Measurements from ENCODE around the gene NME7.
"Not testable (repeated sequence)": the region's sequence is repeated elsewhere in the genome, so short reads cannot be mapped to it uniquely, and the experiment has no call there.

NME7 gene

DNA sequence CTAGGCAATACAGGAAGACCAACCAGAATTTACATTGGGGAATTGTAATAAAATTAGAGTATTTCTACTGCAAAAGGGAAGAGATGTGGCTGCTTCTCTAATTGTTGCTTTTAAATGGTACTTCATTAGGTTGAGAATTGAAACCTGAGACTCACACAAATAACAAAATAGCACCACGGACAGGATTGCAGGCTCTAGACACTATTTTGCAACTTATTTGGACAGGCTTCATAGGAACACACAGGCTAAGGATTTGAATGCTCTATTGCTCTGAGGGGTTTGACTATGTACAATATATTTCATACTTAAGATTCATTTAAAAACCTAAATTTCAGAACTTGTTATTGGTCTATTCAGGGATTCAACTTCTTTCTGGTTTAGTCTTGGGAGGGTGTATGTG lies 181.5 kb downstream of the NME7 start:
- TF ChIP-seq EZH2 (IDR thresholded peaks at IDR 0.05; ENCODE audit: borderline replicate concordance, low read length), result no peak
- TF ChIP-seq, protein P1, sequence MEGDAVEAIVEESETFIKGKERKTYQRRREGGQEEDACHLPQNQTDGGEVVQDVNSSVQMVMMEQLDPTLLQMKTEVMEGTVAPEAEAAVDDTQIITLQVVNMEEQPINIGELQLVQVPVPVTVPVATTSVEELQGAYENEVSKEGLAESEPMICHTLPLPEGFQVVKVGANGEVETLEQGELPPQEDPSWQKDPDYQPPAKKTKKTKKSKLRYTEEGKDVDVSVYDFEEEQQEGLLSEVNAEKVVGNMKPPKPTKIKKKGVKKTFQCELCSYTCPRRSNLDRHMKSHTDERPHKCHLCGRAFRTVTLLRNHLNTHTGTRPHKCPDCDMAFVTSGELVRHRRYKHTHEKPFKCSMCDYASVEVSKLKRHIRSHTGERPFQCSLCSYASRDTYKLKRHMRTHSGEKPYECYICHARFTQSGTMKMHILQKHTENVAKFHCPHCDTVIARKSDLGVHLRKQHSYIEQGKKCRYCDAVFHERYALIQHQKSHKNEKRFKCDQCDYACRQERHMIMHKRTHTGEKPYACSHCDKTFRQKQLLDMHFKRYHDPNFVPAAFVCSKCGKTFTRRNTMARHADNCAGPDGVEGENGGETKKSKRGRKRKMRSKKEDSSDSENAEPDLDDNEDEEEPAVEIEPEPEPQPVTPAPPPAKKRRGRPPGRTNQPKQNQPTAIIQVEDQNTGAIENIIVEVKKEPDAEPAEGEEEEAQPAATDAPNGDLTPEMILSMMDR (IDR thresholded peaks at IDR 0.05; ENCODE audit: low read length), result no peak
- Histone ChIP-seq H3K9me2 (ENCODE audit: low read depth, low read length) (no peaks in the 10 kb centered on the region), H3K27ac (ENCODE audit: low read depth, low read length, poor library complexity, severe bottlenecking) (no peak overlapping the region), H3K79me2 (ENCODE audit: insufficient read depth, low read length) (no peaks in the 10 kb centered on the region), H2AFZ (ENCODE audit: low read length) (no peak overlapping the region), H3K4me2 (ENCODE audit: low read length) (no peak overlapping the region), H3K4me3 (ENCODE audit: low read depth, low read length, poor library complexity, severe bottlenecking) (no peak overlapping the region), H3K4me1 (ENCODE audit: insufficient read depth, low read length, severe bottlenecking) (no peaks in the 10 kb centered on the region), H3F3A (ENCODE audit: insufficient read depth, low read length) (no peaks in the 10 kb centered on the region), H3K36me3 (ENCODE audit: insufficient read depth, low read length) (no peaks in the 10 kb centered on the region), H4K20me1 (ENCODE audit: insufficient read depth, low read length) (no peaks in the 10 kb centered on the region), H3K9me3 (ENCODE audit: low read length) (no peaks in the 10 kb centered on the region), H3K9ac (ENCODE audit: low read length) (no peak overlapping the region), H3K27me3 (ENCODE audit: insufficient read depth, low read length) (no peaks in the 10 kb centered on the region)

DNA sequence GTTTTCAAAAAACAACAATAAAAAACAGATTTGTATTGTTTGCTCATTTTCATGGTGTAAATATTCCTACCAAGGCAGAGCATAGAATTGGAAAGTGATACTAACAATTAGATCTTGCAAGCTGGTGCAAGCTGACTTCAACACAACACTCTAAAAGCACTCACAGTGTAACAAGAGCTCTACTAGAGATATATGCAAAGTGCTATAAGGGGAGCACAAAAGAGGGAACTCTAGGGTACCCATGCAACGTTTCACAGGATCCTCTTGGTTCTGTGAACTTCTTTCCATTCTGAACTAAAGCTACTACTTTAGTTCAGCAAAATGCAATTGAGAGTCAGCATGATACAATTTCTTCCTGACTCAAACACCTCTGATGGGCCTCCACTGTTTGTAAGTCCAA lies 182.8 kb downstream of the NME7 start:
- H4K20me1 ChIP-seq (ENCODE audit: insufficient read depth, low read length), result no peaks in the 10 kb centered on the region
- no peak overlapping the region for H3K4me2 ChIP-seq (ENCODE audit: low read length)
- TF ChIP-seq, protein P1 (IDR thresholded peaks at IDR 0.05; ENCODE audit: low read length), result no peak

DNA sequence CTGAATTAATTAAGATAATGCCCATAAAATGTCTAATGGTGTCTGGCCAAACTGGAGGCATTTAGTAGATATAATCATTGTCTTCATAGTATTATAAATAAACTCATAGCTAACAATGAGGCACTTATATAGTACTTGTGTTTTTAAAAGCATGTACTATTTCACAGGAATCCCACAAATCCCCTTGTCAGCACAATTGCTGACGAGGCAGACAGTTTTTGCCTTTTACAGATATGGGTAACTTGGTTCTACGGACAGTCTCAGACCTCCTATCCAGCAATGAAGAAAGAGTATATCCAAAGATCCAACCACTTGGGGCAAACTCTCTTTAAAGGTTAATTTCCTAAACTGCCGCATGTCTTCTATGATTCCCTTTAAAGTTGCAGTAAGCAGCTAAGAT lies 187.4 kb downstream of the NME7 start:
- no peak for TF ChIP-seq EZH2 (IDR thresholded peaks at IDR 0.05; ENCODE audit: borderline replicate concordance, low read length)
- TF ChIP-seq, protein P1 (IDR thresholded peaks at IDR 0.05; ENCODE audit: low read length), result no peak
- Histone ChIP-seq H3K36me3 (ENCODE audit: insufficient read depth, low read length) (no peaks in the 10 kb centered on the region), H2AFZ (ENCODE audit: low read length) (no peak overlapping the region), H3K79me2 (ENCODE audit: insufficient read depth, low read length) (no peaks in the 10 kb centered on the region), H3K4me1 (ENCODE audit: insufficient read depth, low read length, severe bottlenecking) (no peaks in the 10 kb centered on the region), H3K9me3 (ENCODE audit: low read length) (no peaks in the 10 kb centered on the region), H3K4me2 (ENCODE audit: low read length) (no peak overlapping the region), H3K27me3 (ENCODE audit: insufficient read depth, low read length) (no peaks in the 10 kb centered on the region), H3K4me3 (ENCODE audit: low read depth, low read length, poor library complexity, severe bottlenecking) (no peak overlapping the region), H3F3A (ENCODE audit: insufficient read depth, low read length) (no peaks in the 10 kb centered on the region), H4K20me1 (ENCODE audit: insufficient read depth, low read length) (no peaks in the 10 kb centered on the region), H3K27ac (ENCODE audit: low read depth, low read length, poor library complexity, severe bottlenecking) (no peak overlapping the region), H3K9me2 (ENCODE audit: low read depth, low read length) (no peaks in the 10 kb centered on the region), H3K9ac (ENCODE audit: low read length) (no peak overlapping the region)

More for the DNA sequence above, 182.8 kb downstream of the NME7 start:
- Histone ChIP-seq H3K4me3 (ENCODE audit: low read depth, low read length, poor library complexity, severe bottlenecking) (no peak overlapping the region), H3K4me1 (ENCODE audit: insufficient read depth, low read length, severe bottlenecking) (no peaks in the 10 kb centered on the region), H3K9me2 (ENCODE audit: low read depth, low read length) (no peaks in the 10 kb centered on the region), H3K9me3 (ENCODE audit: low read length) (no peaks in the 10 kb centered on the region), H2AFZ (ENCODE audit: low read length) (no peak overlapping the region), H3K27ac (ENCODE audit: low read depth, low read length, poor library complexity, severe bottlenecking) (no peak overlapping the region), H3K36me3 (ENCODE audit: insufficient read depth, low read length) (no peaks in the 10 kb centered on the region), H3F3A (ENCODE audit: insufficient read depth, low read length) (no peaks in the 10 kb centered on the region), H3K9ac (ENCODE audit: low read length) (no peak overlapping the region), H3K27me3 (ENCODE audit: insufficient read depth, low read length) (no peaks in the 10 kb centered on the region), H3K79me2 (ENCODE audit: insufficient read depth, low read length) (no peaks in the 10 kb centered on the region)

DNA sequence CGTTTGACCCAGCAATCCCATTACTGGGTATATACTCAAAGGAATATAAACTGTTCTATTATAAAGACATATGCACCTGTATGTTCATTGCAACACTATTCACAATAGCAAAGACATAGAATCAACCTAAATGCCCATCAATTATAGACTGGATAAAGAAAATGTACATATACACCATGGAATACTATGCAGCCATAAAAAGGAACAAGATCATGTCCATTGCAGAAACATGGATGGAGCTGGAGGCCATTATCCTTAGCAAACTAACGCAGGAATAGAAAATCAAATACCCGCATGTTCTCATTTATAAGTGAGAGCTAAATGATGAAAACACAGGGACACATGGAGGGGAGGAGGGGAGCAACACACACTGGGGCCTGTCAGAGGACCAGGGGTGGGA lies 188.2 kb downstream of the NME7 start:
- not testable (repeated sequence) for H2AFZ ChIP-seq (ENCODE audit: low read length); H3K9me2 ChIP-seq (ENCODE audit: low read depth, low read length); H3K79me2 ChIP-seq (ENCODE audit: insufficient read depth, low read length); H4K20me1 ChIP-seq (ENCODE audit: insufficient read depth, low read length); H3K27ac ChIP-seq (ENCODE audit: low read depth, low read length, poor library complexity, severe bottlenecking); H3K4me1 ChIP-seq (ENCODE audit: insufficient read depth, low read length, severe bottlenecking); H3K4me3 ChIP-seq (ENCODE audit: low read depth, low read length, poor library complexity, severe bottlenecking); H3K9me3 ChIP-seq (ENCODE audit: low read length); H3K36me3 ChIP-seq (ENCODE audit: insufficient read depth, low read length); H3K9ac ChIP-seq (ENCODE audit: low read length); H3F3A ChIP-seq (ENCODE audit: insufficient read depth, low read length); H3K4me2 ChIP-seq (ENCODE audit: low read length); H3K27me3 ChIP-seq (ENCODE audit: insufficient read depth, low read length)

Measured in OCI-LY1 (cell line).